T follicular helper cell (primary cell): ENCODE measurements around the gene TMEM63A.
A peak's percentile ranks its signal among the peaks of the same experiment; 100 is the strongest.
"Not testable (repeated sequence)": the region's sequence is repeated elsewhere in the genome, so short reads cannot be mapped to it uniquely, and the experiment has no call there.

Source experiments
- DNase-seq: peaks from one replicate; pipeline ENCODE4 v3.0.0-alpha.2; 2020; ENCODE audit warnings: low read depth
- total RNA-seq, 2 experiments: gene quantifications; one replicate each; lab custom pipeline; 2026; lab: John Stamatoyannopoulos, UW

The TMEM63A gene
- total RNA-seq: 21.4 to 272 reads per million in 2 experiments

DNA sequence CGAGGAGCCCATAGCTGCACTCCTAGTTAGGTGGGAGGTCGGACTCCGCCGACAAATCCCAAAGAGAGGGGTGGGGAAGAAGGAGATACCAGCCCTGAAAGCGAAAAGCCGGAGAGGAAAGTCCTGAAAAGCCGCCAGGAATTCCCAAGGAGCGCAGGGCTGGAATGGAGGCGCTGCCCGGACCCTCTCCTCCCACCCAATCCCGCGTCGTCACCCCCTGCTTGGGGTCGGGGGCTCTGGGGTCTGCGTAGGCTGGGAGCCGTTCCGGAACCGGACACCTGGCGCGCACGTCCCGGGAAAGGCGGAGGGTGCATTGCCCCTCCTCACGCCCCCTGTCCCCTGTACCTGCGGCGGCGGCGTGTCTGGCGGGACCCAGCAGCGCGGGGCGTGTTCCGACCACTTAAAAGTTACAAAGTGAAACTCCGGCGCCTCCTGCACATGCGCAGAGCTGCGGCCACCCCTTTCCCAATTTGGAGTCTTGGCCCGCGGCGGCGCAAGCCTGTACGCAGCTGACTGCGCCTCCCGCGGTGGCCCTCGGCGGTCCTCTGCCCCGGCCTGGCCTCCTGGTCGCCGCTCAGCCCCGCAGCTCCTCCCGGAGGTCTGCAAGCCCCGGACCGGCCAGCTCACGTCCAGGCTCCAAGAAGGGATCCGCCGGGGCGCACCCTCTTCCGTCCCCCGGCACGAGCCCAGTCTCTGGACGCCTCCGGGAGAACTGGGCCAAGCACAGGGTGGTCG lies at the start of gene TMEM63A:
Gene TMEM63A (minus strand): TSS at position 422 of the 735 bp plus-strand sequence. CDS start 4,800 bp downstream, outside the sequence.
- peak; percentile 84 for DNase-seq

DNA sequence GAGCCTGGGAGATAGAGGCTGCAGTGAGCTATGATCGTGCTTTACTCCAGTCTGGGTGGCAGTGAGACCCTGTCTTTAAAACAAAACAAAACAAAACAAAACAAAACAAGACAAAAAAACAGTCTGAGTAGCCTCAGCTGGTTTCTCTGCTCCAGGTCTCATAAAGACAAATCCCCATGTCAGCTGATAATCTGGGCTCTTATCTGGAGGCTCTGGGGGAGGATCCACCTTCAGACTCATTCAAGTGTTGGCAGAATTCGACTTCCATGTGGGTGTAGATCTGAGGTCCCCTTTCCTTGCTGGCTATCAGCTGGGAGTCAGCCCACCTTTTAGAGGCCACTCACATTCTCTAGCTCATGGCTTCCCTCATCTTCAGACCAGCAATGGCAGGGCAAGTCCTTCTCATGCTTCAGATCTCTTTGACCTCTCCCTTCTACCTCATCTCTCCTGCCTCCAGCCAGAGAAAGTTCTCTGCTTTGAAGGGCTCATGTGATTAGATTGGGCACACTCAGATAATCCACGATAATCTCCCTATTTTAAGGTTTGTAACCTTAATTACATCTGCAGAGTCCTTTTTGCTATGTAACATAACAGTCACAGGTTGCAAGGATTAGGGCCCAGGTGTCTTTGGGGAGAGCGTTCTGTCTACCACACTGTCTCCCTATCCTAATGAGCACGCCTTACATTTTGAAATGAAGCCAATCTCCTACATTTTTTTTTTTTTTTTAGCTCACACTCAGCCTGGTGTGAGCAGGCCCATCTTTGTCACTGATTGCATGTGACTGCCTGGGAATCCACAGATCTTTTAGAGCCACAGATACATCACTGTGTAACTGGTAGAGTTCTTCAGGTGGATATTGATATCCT lies 49.3 kb upstream of the TMEM63A start:
- DNase-seq: no peak

DNA sequence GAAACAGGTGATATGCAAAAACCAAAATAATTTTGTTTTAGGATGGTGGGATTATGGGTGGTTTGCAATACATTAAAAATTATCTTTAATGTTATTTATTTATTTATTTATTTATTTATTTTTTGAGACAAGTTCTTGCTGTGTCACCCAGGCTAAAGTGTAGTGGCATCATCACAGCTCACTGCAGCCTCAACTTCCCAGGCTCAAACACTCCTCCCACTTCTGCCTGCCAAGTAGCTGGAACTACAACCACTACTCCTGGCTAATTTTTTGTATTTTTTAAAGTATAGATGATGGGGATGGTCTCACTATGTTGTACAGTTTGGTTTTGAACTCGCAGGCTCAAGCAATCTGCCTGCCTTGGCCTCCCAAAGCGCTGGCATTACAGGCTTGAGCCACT lies 48.4 kb upstream of the TMEM63A start:
- DNase-seq: no peak

DNA sequence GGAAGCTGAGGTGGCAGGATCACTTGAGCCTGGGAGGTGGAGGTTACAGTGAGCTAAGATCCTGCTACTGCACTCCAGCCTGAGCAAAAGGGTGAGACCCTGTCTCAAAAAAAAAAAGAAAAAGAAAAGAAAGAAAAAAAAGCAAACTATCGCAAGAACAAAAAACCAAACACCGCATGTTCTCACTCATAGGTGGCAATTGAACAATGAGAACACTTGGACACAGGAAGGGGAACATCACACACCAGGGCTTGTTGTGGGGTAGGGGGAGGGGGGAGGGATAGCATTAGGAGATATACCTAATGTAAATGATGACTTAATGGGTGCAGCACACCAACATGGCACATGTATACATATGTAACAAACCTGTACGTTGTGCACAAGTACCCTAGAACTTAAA lies 47.3 kb upstream of the TMEM63A start:
- DNase-seq: not testable (repeated sequence)

DNA sequence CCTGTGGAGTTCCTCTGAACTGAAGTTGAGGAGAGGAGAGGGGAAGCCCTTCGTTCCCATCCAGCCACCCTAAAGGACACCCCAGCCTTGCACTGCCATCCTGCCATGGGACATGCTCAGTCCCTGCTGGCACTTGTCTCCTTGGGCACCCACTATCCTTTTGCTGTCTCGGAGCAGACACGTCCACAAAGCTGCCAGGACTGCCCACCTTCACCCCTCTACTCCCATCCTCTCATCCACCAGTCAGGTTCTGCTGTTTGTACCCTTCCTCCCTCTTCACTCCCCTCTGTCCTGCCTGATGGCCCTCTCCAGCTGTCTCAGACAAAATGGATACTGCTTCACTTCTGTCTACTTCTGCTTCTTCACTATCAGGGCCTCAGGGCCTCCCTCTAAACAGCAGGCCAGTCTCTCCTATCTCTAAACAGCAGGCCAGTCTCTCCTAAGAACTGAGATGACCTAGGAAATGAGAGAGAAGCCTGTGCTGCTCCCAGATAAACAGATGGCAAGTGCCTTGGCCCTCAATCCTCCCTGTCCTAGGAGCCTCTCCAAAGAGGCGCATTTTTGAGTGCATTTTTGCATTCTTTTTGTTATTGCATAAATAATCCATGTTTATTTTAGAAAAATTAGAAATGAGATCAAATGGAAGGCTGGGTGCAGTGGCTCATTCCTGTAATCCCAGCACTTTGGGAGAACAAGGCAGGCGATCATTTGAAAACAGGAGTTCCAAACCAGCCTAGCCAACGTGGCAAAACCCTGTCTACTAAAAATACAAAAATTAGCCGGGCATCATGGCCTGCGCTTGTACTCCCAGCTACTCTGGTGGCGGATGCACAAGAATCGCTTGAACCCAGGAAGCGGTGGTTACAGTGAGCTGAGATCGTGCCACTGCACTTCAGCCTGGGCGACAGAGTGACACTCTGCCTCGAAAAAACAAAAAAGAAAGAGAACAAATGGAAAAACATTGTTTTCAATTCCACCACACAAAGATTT lies 46.3 kb upstream of the TMEM63A start:
- DNase-seq: no peak

DNA sequence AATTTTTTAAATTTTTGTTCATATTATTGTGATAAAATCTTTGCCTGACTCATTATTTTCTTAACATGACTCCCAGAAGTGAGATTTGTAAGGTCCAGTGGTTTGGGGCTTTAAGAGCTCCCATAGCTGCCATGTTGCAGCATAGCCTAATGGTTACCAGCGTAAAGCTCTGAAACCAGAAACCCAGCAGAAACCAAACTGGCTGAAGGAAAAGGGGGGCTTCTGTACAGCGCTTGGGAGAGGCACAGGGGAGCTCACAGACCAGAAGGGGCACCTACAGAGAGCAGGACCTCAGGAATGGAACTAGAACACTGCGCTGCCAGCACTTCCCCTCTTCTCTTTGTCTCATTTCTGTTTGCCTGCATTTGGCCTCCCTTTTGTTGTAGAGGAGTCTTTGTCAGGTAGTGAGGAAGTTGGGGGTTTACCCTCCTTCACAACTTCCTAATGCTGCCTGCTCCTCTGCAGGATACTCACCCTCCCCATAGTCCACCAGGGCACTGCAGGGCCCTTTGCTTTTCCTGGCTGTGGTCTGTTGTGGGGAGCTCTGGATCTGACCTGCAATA lies 44.5 kb upstream of the TMEM63A start:
- DNase-seq: no peak

DNA sequence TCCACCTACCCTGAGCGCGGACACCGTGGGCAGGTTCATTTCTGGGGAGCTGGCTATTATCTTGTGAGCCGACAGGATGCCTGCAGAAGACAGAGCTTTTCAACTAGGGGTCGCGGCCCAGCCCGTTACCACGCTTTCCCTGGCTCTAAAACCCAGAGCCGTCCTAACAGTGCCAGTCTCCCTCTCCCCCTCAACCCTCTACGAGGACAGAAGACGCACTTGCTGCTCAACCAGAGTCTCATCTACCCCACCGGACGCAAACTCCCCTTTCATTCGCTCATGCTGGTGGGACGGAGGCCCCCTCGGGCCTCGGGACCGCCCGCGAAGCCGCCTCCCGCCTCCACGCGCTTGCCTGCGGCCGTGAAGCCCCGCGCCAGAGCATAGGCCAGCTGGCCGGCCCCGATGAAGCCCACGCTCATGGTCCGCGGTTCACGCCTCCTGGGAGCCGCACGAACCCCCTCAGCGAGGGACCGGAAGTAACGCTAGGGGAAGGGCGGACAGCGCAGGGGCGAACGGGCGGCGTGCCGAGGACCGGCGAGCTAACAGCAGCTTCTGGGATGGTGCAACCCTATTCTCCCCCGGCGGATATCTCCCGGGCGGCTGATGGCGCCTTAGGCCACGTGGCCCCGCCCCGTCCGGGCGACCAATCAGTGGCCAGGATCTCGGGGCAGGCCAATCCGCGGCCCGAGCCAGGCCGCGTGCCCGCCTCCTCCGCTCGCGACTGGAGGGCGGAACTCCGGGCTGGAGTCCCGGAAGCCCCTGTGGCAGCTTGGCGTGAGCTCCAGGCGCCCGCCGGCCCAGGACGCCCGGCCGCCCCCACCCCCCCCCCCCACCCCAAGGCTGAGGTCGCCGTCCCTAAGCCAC lies 41.7 kb upstream of the TMEM63A start, which contains the start of gene PYCR2:
Gene PYCR2 (minus strand): TSS at position 559 of the 864 bp plus-strand sequence. CDS start 140 bp downstream, at position 419.
- peak; percentile 93 for DNase-seq

DNA sequence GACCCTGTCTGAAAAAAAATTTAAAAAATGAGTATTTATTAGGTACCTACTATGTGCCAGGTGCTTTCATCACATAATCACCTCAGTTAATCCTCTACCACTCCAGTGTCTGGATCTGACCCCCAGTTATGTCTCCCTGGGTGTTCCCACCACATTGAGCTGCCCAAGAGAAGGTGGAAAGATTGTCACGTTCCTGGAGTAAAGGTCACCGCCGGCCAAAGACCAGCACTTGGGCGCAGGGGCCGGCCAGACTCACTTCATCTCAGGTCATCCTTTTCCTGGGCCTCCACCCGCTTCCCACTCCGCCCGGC lies 41.2 kb upstream of the TMEM63A start:
- DNase-seq: no peak

DNA sequence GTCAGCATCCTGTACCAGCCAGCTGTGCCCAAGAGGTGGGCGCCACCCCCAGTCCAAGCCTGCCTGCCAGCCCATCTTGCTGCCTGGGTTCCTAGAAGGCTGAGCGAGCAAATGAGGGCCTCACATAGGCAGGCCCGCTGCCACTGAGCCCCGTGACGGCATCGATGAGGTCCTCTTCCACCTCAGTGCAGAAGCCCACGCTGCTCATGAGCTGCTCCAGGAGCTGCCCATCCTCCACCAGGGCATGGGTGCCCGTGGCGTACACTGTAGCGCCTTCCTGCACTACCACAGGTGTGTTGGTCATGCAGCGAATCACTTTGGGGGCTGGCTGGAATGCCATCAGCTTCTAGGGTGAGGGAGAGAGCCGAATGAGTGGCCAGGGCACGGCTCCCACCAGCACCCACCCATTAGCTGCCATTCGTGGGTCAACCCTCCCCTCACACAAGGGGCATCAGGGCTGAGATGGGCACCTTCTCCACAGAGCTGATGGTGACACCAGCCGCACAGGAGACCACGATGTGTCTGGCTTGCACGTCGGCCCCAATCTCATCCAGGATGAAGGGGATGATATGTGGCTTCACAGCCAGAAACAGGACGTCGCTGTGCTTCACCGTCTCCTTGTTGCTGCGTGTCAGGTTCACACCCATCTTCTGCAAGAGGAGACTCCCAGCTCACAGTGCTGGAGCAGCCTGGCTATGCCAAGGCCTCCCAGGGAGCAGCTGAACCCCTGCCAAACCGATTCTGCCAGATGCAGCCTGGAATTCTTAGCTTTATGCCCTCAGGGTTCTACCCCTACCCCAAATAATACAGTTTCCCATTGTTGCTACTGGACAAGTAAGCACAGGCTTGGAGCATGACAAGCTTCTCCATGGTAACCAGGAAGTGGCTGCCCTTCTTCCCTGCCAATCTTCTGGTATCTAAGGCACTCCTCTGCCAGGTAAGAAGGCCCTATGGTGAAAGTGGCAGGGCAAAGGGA lies 39.8 kb upstream of the TMEM63A start:
- DNase-seq: no peak

DNA sequence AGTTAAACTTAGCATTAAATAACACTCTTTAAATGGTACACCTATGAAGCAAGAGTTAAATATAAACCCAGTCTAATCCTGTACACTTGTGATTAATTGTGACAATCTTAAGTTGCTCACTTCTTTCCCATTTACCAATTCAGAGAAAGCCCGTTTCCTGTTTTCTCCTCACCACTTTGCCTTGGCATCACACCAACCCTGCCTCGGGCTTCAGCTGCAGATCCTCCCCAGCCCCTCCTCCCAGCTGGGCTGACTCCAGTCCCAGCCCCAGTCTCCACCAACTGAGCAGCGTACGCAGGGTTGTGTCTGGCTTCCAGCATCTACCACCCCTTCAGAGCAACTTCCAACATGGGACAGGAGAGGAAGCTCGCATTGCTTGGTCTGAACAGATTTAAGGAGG lies 37.7 kb upstream of the TMEM63A start:
- DNase-seq: no peak

DNA sequence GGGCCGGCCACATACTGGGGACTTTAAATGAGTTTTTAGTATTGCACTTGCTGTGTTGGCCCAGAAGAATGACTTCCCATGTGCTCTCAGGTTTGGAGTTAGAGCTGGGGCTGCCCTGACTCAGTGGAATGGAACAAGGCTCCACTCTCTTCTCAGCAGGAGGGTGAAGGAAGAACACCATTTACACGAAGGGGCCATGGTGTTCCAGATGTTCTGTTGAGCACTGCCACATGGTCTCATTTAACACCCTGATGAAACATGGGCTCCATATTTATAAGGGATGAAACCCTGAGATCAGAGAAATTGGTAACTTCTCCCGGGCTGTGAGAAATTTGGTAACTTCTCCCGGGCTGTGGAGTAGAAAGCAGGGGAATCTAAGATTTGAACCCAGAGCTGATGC lies 36.1 kb upstream of the TMEM63A start:
- no peak for DNase-seq

DNA sequence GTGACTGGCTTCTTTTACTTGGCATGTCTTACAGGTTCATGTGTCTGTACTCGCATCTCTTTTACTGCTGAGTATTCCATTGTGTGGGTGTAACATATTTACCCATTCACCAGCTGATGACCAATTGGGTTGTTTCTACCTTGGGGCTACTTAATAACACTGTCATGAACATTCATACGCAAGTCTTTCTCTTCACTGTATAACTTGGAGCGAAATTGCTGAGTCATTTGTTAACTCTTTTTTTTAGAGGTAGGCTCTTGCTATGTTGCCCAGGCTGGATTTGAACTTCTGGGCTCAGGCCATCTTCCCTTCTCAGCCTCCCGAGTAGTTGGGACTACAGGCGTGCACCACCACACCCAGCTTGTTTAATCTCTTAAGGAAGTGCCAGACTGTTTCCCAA lies 35.4 kb upstream of the TMEM63A start:
- no peak for DNase-seq

DNA sequence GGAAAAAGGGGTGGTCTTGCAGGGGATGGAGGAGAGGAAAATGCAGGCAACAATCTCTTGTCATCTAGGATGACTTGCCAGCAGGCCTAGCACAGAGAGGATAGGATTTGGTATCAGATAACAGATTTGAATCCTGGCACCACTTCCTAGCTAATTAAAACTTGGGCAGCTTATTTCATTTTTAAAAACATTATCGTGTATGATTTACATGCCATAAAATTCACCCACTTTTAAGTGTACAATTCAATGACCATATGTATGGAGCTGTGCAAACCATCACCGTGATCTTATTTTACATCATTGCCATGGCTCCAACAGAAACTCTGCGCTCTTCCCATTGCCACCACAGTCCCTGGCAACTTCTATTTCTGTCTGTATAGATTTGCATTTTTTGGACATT lies 34.9 kb upstream of the TMEM63A start:
- DNase-seq: no peak

DNA sequence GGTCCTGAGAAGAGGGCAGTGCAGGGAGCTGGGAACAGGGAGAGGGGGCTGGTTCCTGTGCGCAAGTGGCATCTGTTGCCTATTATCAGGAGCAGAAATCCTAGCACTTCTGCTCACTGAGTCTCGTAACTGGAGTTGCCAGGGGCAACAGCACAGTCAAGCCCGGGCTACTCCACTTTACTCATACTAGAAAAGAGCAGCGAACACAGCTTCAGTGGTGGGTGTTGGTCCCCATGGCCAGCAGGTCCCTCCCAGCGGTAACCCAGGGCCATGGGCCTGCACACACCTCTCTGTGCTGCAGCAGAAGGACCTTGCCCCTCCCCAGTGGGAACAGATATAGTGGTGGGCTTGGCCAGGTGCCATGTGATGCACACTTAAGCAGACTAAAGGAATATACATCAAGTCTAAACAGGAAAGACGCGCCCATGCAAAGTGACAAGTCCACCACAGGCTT lies 33.4 kb upstream of the TMEM63A start:
- no peak for DNase-seq

DNA sequence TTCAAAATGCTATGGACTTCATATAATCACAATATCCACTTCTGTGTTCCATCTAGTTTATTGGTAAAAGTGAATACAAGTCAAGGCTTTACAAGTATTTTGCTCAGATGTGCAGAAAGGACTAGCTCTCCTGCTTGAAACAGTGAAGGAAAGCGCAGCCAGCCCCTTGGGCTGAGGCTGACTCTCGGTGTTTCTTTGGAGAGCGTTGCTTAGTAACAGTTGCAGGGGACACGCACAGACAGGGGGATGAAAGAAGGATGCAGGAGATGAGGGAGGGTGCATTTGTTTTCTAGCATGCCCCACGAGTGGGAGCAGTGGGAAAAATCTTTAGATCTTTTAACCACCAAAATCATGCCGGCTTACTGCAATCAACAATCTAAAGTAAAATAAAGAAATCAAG lies 32.8 kb upstream of the TMEM63A start:
- DNase-seq: no peak

DNA sequence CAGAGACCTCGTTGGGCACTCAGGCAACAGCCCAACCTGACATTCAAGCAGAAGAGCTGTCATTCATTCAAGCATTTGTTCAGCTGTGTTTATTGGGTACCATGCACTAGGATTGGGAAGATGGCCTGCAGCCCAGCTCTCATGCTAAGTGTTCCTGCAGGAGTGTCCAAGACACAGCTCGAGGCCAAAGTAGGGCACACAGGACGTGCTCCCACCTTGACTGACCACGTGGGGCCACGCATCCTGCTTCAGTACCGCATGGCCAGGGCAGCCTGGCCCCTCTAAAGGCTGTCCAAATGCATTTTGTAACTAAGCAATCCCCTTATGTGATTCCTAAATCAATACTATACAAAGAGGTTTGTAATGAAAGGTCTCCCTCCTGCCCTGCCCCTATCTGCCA lies 32.2 kb upstream of the TMEM63A start:
- DNase-seq: no peak

DNA sequence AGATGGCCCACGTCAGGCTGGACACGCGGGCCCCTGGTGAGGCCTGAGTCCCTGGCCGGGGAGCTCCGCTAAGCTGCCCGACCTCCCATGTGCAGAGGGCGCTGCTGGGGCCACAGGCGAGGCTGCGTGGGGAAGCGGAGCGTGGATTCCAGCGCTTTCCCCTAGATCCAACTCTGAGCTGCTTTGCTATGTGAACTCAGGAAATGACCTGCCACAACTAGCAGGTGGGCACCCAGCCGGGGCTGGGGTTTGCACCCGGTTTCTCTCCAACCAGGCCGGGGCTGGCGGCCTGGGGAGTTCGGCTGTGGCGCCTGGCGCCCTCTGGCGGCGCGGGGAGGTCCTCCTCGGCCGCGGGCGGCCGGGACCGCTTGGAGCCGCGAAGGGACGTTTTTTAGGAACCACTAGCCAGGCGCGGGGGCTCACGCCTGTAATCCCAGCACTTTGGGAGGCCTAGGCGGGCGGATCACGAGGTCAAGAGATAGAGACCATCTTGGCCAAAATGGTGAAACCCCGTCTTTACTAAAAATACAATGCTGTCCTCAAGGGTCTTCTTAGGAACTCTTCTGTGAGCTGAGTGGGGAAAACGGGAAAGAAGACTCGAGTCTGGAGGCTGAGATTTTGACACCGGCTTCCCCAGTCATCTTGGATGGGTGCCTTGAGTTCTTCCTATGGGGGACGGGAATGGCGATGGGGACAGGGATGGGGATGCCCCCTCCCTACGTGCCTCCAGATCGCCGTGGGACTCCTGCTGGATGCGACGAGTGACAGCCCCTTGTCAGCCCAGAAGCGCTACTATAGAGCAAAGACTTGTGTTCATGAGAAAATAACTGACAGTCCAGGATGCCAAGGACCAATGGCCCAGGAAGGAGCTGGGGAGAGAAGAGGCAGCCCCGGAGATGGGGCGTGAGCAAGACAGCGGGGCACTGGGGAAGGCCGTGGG lies 29.3 kb upstream of the TMEM63A start:
- peak; percentile 57 for DNase-seq

DNA sequence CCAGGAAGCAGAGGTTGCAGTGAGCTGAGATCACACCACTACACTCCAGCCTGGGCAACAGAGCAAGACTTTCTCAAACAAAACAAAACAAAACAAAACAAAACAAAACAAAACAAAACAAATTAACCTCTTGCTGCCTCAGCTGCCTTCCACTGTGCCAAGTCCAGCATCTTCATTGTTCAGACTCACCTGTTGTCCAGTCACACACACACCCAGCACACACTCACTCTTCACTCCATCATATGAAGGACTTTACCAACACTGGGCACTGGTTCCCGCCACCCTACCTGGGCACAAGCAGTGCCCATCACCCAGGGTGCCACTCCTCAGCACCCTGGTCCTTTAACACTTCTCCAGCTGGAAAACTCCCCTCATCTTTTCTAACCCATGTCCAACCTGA lies 27.3 kb upstream of the TMEM63A start:
- no peak for DNase-seq
